Measurements from ENCODE around the gene RNF214. TPM values are rescaled to one million over a fixed set of nuclear protein-coding genes. Genes with fewer than 3 reads are reported as not detected.

The RNF214 gene
- polyA plus RNA-seq, 3 donors = 6.4 to 13.8 (median 7.8) TPM

DNA sequence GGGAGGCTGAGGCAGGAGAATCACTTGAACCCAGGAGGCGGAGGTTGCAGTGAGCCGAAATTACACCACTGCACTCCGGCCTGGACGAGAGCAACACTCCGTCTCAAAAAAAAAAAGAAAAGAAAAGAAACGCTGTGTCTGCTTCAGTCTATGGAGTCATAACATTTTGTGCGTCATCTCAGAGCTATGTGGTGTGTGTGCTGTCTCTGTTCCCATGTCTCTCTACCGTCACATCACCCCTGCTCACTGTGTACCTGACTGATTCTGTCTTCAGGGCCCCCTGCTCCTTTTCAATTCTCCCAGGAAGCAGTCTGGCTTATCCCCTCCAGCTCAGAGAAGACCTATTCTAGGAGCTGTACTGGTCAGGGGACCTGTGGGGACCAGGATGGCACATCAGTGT, 65.7 kb downstream of the RNF214 start:
- 100% methylated on average over 6 of the region's 8 CpGs for WGBS (ENCODE audit: insufficient coverage)
- H2AFZ ChIP-seq (ENCODE audit: insufficient read depth, low read depth, low read length, poor library complexity, severe bottlenecking) = no peak overlapping the region
- H3K4me3 ChIP-seq (replicated peaks in 1 of 3; ENCODE audit: low read depth in 2 of 3, low read length in 3 of 3) = no peak overlapping the region
- Mint-ChIP-seq H3K27me3 (ENCODE audit: low read depth in 3 of 3) (peaks cover 0 to 5% (median 2%) of the 10 kb centered on the region in 3 donors), H3K36me3 (peaks cover 10 to 21% of the 10 kb centered on the region in 2 donors), H3K9me3 (no peaks in the 10 kb centered on the region), H3K27ac (no peak overlapping the region), H3K4me1 (peaks cover 3% of the 10 kb centered on the region), H3K4me3 (no peak overlapping the region)
- no peak for DNase-seq
- H3K27me3 ChIP-seq (ENCODE audit: control insufficient read depth in 2 of 2, insufficient read depth in 2 of 2, low read length in 2 of 2) = no peaks in the 10 kb centered on the region
- H3K4me2 ChIP-seq (replicated peaks; ENCODE audit: extremely low read depth, low read length, poor library complexity, severe bottlenecking) = no peak overlapping the region
- no peaks in the 10 kb centered on the region for H4K20me1 ChIP-seq (ENCODE audit: insufficient read depth, low read length)
- H3K27ac ChIP-seq (ENCODE audit: low read depth in 1 of 2, low read length in 2 of 2) = no peak overlapping the region
- intact Hi-C loops (cut with micrococcal nuclease) = no loop called here
- H3K9ac ChIP-seq (ENCODE audit: insufficient read depth, low read length, poor library complexity, severe bottlenecking) = no peak overlapping the region
- no peaks in the 10 kb centered on the region for H3K9me3 ChIP-seq (replicated peaks in 1 of 2; ENCODE audit: control insufficient read depth in 1 of 2, insufficient read depth in 1 of 2, low read length in 2 of 2)
- H3K79me2 ChIP-seq (ENCODE audit: insufficient read depth, low read length) = no peaks in the 10 kb centered on the region
- H3K4me1 ChIP-seq (ENCODE audit: control insufficient read depth in 1 of 2, insufficient read depth in 2 of 2, low read length in 2 of 2) = peaks cover 0 to under 1% of the 10 kb centered on the region in 2 donors
- H3K36me3 ChIP-seq (replicated peaks in 1 of 2; ENCODE audit: control insufficient read depth in 1 of 2, insufficient read depth in 2 of 2, low read length in 2 of 2) = peaks cover 4 to 9% of the 10 kb centered on the region in 2 donors
- TF ChIP-seq, protein P1, sequence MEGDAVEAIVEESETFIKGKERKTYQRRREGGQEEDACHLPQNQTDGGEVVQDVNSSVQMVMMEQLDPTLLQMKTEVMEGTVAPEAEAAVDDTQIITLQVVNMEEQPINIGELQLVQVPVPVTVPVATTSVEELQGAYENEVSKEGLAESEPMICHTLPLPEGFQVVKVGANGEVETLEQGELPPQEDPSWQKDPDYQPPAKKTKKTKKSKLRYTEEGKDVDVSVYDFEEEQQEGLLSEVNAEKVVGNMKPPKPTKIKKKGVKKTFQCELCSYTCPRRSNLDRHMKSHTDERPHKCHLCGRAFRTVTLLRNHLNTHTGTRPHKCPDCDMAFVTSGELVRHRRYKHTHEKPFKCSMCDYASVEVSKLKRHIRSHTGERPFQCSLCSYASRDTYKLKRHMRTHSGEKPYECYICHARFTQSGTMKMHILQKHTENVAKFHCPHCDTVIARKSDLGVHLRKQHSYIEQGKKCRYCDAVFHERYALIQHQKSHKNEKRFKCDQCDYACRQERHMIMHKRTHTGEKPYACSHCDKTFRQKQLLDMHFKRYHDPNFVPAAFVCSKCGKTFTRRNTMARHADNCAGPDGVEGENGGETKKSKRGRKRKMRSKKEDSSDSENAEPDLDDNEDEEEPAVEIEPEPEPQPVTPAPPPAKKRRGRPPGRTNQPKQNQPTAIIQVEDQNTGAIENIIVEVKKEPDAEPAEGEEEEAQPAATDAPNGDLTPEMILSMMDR (IDR thresholded peaks at IDR 0.05) = no peak

DNA sequence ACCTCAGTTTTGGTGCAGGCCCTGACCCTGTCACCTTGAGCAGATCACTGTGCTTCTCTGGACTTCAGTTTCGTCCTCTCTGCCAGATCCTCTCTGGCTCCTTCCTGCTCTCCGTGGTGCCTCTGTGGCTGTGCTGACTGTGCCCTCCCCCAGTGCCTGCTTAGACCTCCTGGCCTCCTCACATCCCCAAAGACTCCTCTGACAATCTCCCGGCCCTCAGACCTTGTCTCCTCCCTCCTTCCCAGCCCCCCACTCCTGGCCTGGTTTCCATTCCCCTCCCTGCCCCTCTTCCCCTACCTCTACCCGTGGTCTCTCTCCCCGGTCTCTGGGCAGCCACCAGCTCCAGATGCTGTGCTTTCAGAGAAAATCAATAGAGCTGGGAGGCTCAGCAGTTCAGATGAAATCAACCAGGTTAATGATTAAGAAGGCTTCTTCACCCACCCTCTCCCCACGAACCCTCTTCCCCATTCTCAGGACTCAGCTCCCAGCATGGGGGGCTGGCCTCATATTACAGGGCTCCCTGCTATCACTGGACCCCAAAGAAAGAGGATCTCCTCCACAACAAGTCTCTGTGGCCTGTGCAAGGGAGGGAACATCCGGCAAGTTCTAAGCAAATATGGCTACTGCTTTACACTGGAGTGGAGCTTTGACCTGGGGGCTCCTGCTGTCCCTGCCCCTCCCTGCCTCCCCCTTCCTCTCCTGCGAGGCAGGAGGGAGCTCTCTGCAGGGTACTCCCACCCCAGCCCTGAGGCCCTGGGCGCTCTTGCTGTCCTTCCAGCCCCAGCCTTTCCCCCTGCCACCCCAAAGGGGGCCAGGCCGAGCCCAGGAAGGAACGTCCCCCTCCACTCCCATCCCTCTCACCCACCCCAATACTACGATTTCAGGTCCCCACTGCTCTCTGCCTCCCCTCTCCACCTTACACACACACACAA, 67.1 kb downstream of the RNF214 start:
- WGBS (ENCODE audit: insufficient coverage) = 66% methylated on average over 7 of the region's 12 CpGs
- TF ChIP-seq, protein P1 (IDR thresholded peaks at IDR 0.05) = no peak
- Histone ChIP-seq H3K27me3 (ENCODE audit: control insufficient read depth in 2 of 2, insufficient read depth in 2 of 2, low read length in 2 of 2) (no peaks in the 10 kb centered on the region), H3K79me2 (ENCODE audit: insufficient read depth, low read length) (no peaks in the 10 kb centered on the region), H3K9me3 (replicated peaks in 1 of 2; ENCODE audit: control insufficient read depth in 1 of 2, insufficient read depth in 1 of 2, low read length in 2 of 2) (no peaks in the 10 kb centered on the region), H3K4me1 (ENCODE audit: control insufficient read depth in 1 of 2, insufficient read depth in 2 of 2, low read length in 2 of 2) (peaks cover 5 to 6% of the 10 kb centered on the region in 2 donors), H2AFZ (ENCODE audit: insufficient read depth, low read depth, low read length, poor library complexity, severe bottlenecking) (no peak overlapping the region), H3K9ac (ENCODE audit: insufficient read depth, low read length, poor library complexity, severe bottlenecking) (no peak overlapping the region), H3K4me3 (replicated peaks in 1 of 3; ENCODE audit: low read depth in 2 of 3, low read length in 3 of 3) (no peak overlapping the region), H3K27ac (ENCODE audit: low read depth in 1 of 2, low read length in 2 of 2) (no peak overlapping the region), H4K20me1 (ENCODE audit: insufficient read depth, low read length) (no peaks in the 10 kb centered on the region), H3K4me2 (replicated peaks; ENCODE audit: extremely low read depth, low read length, poor library complexity, severe bottlenecking) (no peak overlapping the region), H3K36me3 (replicated peaks in 1 of 2; ENCODE audit: control insufficient read depth in 1 of 2, insufficient read depth in 2 of 2, low read length in 2 of 2) (no peaks in the 10 kb centered on the region)
- Mint-ChIP-seq H3K27ac (peak overlapping the region in 3 of 7 donors; percentile 2 to 40 (median 33)), H3K27me3 (ENCODE audit: low read depth in 3 of 3) (peaks cover 0 to 5% (median 2%) of the 10 kb centered on the region in 3 donors), H3K36me3 (peaks cover 5 to 17% of the 10 kb centered on the region in 2 donors), H3K4me3 (no peak overlapping the region), H3K4me1 (peaks cover 11% of the 10 kb centered on the region), H3K9me3 (no peaks in the 10 kb centered on the region)
- intact Hi-C loops (cut with micrococcal nuclease) = no loop called here
- no peak for DNase-seq
